GM12891 (cell line): ENCODE measurements around the gene SRSF12.

ENCODE experiments used
- PAX5 ChIP-seq: IDR thresholded peaks from 2 replicates; pipeline ENCODE4 v1.6.1; 2011; ENCODE audit warnings: low read length, moderate library complexity, mild to moderate bottlenecking; ENCODE audit not compliant: insufficient read depth, severe bottlenecking
- POLR2A ChIP-seq: IDR thresholded peaks from 2 replicates; pipeline ENCODE4 v1.6.1; 2011; ENCODE audit warnings: low read depth, low read length, control low read depth
- POLR2AphosphoS5 ChIP-seq: IDR thresholded peaks from 2 replicates; pipeline ENCODE4 v1.6.1; 2011; ENCODE audit warnings: low read depth, low read length, control low read depth
- SPI1 ChIP-seq: IDR thresholded peaks from 2 replicates; pipeline ENCODE4 v1.6.1; 2011; ENCODE audit warnings: low read depth, low read length, control low read depth
- TAF1 ChIP-seq: IDR thresholded peaks from 2 replicates; pipeline ENCODE4 v1.6.1; 2011; ENCODE audit warnings: low read depth, low read length, control low read depth

GRCh38 chr6:89082486-89082891, 35.4 kb downstream of the SRSF12 start:
- TF ChIP-seq SPI1 = no peak
- TF ChIP-seq POLR2A = no peak
- TF ChIP-seq PAX5 = no peak
- TF ChIP-seq POLR2AphosphoS5 = no peak; the same call in 1 of the 2 replicates
- no peak for TF ChIP-seq TAF1
